HL-60 (cell line): ENCODE measurements around the gene TMIGD2.

ENCODE experiments used
- CTCF ChIP-seq: IDR thresholded peaks from one replicate; pipeline ENCODE4 v1.5.1; 2011; ENCODE audit warnings: low read length, control low read depth, inconsistent platforms; ENCODE audit not compliant: insufficient read depth
- GABPA ChIP-seq: IDR thresholded peaks from 2 replicates; pipeline ENCODE4 v1.6.1; 2012; ENCODE audit warnings: low read depth
- POLR2AphosphoS5 ChIP-seq: IDR thresholded peaks from 2 replicates; pipeline ENCODE4 v1.6.1; 2012; ENCODE audit warnings: low read depth
- REST ChIP-seq: IDR thresholded peaks from 2 replicates; pipeline ENCODE4 v1.6.1; 2012; ENCODE audit warnings: low read depth; ENCODE audit not compliant: insufficient replicate concordance

- TF ChIP-seq CTCF, result no peak
- TF ChIP-seq REST, result no peak
- no peak for TF ChIP-seq POLR2AphosphoS5
- TF ChIP-seq GABPA, result no peak
These were observed 8.3 kb upstream of the TMIGD2 start for GRCh38 chr19:4310247-4311121.
